Astrocyte (in vitro differentiated cells and primary cell): ENCODE data around the gene MPP2.

Source experiments
- CTCF ChIP-seq: IDR thresholded peaks from 2 replicates; pipeline ENCODE4 v1.5.1; 2011; ENCODE audit warnings: low read depth, mild to moderate bottlenecking, inconsistent platforms, low read length, moderate library complexity; ENCODE audit not compliant: insufficient read depth
- EZH2 ChIP-seq: IDR thresholded peaks from 2 replicates; pipeline ENCODE4 v1.6.1; 2012; ENCODE audit warnings: mild to moderate bottlenecking, low read length, inconsistent platforms; ENCODE audit not compliant: insufficient read depth

- no peak for TF ChIP-seq EZH2
- TF ChIP-seq CTCF, result no peak
These were observed 25.4 kb downstream of the MPP2 start for GRCh38 chr17:43881758-43882505.
